Measurements from ENCODE around the gene C10orf71.

C10orf71 gene

DNA sequence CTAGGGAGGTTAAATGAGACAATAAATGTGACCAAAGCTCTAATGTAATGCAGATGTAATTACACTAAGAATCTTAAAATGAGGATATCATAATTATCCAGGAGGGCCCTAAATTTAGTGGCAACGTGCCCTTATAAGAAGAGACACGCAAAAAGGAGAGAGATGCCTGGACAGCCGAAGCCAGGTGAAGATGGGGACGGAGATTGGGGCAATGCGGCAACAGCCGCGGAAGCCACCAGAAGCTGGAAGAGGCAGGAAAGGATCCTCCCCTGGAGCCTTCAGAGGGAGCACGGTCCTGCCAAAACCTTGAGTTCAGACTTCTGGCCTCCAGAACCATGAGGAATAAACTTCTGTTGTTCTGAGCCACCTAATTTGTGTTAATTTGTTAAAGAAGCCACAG lies 25.3 kb upstream of the C10orf71 start:
- no peak for DNase-seq (ENCODE audit: low read depth)
- TF ChIP-seq, protein P1, sequence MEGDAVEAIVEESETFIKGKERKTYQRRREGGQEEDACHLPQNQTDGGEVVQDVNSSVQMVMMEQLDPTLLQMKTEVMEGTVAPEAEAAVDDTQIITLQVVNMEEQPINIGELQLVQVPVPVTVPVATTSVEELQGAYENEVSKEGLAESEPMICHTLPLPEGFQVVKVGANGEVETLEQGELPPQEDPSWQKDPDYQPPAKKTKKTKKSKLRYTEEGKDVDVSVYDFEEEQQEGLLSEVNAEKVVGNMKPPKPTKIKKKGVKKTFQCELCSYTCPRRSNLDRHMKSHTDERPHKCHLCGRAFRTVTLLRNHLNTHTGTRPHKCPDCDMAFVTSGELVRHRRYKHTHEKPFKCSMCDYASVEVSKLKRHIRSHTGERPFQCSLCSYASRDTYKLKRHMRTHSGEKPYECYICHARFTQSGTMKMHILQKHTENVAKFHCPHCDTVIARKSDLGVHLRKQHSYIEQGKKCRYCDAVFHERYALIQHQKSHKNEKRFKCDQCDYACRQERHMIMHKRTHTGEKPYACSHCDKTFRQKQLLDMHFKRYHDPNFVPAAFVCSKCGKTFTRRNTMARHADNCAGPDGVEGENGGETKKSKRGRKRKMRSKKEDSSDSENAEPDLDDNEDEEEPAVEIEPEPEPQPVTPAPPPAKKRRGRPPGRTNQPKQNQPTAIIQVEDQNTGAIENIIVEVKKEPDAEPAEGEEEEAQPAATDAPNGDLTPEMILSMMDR (IDR thresholded peaks at IDR 0.05; ENCODE audit: insufficient read depth, low read depth, low read length, missing control alignments): no peak
- H3K4me3 ChIP-seq (ENCODE audit: low read length): no peak overlapping the region

DNA sequence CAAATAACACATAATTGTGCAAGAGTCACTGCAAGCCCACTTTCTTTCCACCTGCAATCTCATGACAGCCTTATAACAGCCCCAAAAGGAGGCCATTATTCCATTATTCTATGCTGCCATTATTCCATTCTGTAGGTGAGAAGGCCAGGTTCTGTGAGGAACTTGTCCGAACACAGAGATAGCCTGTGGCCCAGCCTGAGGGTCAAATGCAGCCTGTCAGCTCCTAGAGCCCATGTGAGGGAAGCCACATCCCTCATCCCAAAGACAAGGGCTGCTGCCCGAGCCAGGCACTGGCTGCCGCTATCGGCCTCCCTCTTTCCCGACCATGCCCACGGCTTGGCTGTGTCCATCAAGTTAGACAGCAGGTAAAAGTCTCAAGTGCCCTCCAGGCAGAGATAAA lies 24.1 kb upstream of the C10orf71 start:
- DNase-seq (ENCODE audit: low read depth): no peak
- H3K4me3 ChIP-seq (ENCODE audit: low read length): no peak overlapping the region
- TF ChIP-seq, protein P1 (IDR thresholded peaks at IDR 0.05; ENCODE audit: insufficient read depth, low read depth, low read length, missing control alignments): no peak

DNA sequence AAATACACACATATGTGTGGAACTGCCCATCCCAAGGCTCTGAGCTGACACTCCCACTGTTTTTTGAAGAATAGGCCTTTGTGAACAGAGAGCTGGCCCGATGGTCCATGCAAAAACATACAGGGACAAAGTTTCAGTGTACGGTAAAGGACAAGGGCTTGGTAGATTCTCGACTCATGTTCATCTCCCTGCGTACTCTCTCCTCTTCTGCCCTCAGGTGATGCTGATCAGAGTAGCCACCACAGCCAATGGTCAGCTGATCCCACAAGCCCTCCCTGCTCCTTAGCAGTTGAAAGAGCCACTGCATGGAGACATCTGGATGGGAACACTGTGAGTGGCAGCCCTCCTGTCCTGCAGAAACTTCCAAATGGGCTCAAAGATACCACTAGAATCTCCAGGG lies 23.1 kb upstream of the C10orf71 start:
- H3K4me3 ChIP-seq (ENCODE audit: low read length): no peak overlapping the region
- DNase-seq (ENCODE audit: low read depth): no peak
- TF ChIP-seq, protein P1 (IDR thresholded peaks at IDR 0.05; ENCODE audit: insufficient read depth, low read depth, low read length, missing control alignments): no peak

DNA sequence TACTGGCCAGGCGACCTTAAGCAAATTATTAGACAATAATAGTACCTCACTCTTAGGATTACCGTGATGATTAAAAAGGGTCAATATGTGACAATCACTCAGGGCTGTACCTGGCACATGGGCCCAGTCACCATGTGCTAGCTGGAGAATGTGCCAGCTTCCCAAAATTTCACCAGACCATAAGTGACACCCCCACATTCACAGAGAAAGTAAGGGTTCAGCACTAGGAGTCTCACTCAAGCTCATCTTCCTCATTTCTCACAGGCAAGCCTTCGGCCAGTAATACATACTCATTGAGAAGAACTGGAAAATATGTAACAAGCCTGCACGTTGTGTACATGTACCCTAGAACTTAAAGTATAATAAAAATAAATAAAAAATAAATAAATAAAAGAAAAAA lies 22.4 kb upstream of the C10orf71 start:
- no peak for DNase-seq (ENCODE audit: low read depth)
- TF ChIP-seq, protein P1 (IDR thresholded peaks at IDR 0.05; ENCODE audit: insufficient read depth, low read depth, low read length, missing control alignments): no peak
- no peak overlapping the region for H3K4me3 ChIP-seq (ENCODE audit: low read length)

DNA sequence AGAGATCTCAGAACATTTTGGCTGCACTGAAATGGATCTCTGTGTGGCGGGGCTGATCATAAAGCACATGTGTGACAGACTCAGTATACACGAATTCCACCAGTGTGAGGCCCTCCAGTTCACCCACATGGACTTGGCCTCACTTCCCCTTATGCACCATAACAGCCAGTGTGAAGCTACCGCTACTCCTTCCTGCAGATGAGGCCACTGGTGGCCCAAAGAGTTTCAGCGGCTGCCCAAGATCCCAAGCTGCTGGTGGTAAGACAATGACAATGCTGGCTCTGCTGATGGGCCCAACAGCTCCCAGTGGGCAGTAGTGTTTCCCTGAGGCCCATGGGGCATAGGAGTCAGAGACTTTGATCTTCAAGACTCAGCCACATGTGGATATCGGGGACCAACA lies 21.0 kb upstream of the C10orf71 start:
- DNase-seq (ENCODE audit: low read depth): no peak
- TF ChIP-seq, protein P1 (IDR thresholded peaks at IDR 0.05; ENCODE audit: insufficient read depth, low read depth, low read length, missing control alignments): no peak
- H3K4me3 ChIP-seq (ENCODE audit: low read length): no peak overlapping the region

DNA sequence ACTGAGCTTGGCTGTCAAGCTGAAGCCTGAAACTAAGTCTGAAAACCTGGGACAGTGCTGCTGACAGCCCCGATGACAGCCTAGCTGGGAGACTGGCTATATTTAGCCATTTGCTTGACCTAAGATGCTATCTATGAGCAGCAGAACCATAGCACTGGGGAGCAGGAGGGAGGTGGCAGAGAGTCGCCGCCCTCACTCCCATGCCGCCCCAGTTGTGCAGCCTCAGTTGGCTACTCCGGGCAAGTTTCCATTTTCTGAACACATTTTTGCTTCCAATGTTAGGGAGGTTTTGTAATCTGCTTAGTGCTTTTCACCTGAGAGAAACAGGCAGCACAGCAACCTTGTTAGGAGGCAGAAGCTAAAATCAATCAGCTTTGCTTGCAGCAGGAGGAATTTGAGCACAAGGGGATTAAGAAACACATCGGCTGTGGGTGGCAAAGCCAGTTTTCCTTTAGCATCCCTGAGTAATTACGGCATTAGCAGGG lies 20.4 kb upstream of the C10orf71 start:
- DNase-seq (ENCODE audit: low read depth): no peak
- H3K4me3 ChIP-seq (ENCODE audit: low read length): no peak overlapping the region
- TF ChIP-seq, protein P1 (IDR thresholded peaks at IDR 0.05; ENCODE audit: insufficient read depth, low read depth, low read length, missing control alignments): no peak
